ENCODE data around the gene PFDN1.

- TF ChIP-seq TCF4 (CRISPR knock-in tag; IDR thresholded peaks at IDR 0.05; ENCODE audit: borderline replicate concordance) (no peak), ZNF565 (CRISPR knock-in tag; conservative IDR thresholded peaks at IDR 0.05; ENCODE audit: low read depth) (no peak), BACH2 (CRISPR knock-in tag; IDR thresholded peaks at IDR 0.05; ENCODE audit: borderline replicate concordance) (no peak), PATZ1 (CRISPR knock-in tag; IDR thresholded peaks at IDR 0.05; ENCODE audit: borderline replicate concordance) (no peak), ZNF70 (CRISPR knock-in tag; IDR thresholded peaks at IDR 0.05) (no peak), ZFP30 (CRISPR knock-in tag; IDR thresholded peaks at IDR 0.05) (no peak), ZNF8 (CRISPR knock-in tag; IDR thresholded peaks at IDR 0.05) (no peak), CSRNP3 (CRISPR knock-in tag; IDR thresholded peaks at IDR 0.05) (no peak), CREB5 (CRISPR knock-in tag; IDR thresholded peaks at IDR 0.05; ENCODE audit: low read depth) (no peak)
These were observed 18.9 kb downstream of the PFDN1 start for GRCh38 chr5:140284013-140284412.

Data from SK-N-SH treated with all-trans-retinoic acid at 6 μM for 48 hours (cell line).